Stimulated activated CD4-positive, alpha-beta T cell treated with anti-CD3 and anti-CD28 coated beads, Interleukin-2, amount 100 ng/mL, for 4 hours (primary cell): ENCODE results near the gene CDHR3.
"Not testable (repeated sequence)": the region's sequence is repeated elsewhere in the genome, so short reads cannot be mapped to it uniquely, and the experiment has no call there.

Experiments
- DNase-seq: peaks from one replicate; pipeline ENCODE4 v3.0.0-alpha.2; 2020; ENCODE audit warnings: low read depth

CDHR3 gene

DNA sequence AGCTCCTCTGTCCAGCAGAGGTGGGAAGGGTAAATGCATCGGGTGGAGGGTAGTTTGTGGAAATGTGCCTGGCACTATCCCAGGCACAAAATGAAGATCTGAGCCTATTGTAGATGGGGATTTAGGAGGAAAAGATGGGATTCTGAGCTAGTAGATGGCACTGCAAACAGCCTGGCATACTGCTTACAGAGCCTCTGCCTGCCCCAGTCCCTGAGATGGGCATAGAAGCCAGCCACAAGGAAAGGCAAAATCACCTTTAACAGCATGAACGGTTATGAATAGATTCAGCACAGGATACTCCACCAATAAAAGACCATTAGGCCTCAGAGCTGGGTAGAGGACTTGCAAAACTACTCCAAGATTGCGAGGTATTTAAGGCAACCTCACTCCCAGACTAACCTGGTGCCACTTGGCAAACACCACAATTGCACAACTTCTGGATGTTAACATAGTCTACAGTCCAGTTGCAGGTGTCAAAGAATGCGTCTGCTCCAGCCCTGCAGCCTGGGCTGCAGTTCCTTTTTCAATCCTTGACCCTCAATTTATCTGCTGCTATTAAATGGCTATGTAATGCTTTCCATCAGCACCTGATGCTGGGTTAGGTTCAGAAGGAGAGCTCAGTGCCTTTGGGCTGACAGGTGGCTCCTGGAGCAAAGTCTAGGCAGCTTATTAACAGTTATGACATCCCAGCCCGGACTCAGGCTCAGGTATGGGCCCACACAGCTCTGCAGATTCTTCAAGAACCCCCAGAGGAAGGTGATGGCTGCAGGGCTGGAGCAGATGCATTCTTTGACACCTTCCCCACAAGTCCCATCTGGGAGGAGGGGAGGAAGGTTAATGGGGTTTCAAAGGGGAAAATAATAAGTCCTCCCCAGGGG is 34.0 kb downstream of the CDHR3 start:
- no peak for DNase-seq

DNA sequence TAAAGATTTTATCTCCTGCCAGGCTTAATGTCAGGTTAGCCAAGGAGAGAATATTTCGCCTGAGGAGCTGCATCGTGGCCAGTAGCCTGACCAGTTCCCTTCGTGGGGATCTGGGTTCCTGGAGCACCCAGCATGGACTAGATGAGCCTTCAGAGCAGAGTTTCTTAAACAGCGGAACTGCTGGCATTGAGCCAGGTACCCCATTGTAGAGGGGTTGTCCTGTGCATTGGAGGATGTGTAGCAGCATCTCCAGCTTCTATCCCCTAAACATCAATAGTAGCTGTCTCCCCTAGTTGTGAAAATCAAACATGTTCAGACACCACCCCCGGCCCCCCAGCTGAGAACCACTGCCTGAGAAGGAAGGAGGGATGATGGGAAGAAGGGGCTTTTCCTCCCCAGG is 36.2 kb downstream of the CDHR3 start:
- DNase-seq: no peak

DNA sequence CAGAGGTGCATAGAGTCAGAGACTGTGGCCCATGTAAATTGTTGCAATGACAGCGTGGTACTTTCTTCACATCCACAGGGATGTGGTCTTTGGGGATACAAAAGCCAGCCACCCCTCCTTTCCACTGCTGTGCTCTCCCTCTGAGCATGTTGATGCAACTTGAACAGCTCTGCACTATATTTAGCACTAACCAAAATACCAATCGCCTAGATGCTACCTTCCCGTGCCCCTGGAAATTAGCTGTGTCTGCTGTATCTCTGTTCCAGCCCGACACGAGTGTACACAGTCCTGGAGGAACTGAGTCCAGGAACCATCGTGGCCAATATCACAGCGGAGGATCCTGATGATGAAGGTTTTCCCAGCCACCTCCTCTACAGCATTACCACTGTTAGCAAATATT is 38.1 kb downstream of the CDHR3 start:
- DNase-seq: no peak

DNA sequence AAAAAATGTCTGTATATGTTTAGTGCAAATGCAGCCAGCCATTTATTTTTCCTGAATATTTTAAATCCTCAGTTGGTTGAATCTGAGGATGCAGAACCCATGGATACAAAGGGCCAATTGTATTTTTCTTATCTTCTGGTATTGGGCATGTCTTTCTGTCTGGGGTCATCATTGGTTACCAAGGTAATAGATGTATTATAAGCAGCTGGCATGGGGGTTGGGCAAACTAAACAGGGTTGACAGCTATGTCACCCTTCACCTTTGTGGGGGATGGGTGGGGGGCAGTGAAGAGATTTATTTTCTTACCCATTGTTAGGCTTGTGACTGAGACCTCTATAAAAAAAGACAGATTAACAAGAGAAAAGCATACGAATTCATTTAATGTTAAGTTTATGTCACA is 38.8 kb downstream of the CDHR3 start:
- DNase-seq: no peak

DNA sequence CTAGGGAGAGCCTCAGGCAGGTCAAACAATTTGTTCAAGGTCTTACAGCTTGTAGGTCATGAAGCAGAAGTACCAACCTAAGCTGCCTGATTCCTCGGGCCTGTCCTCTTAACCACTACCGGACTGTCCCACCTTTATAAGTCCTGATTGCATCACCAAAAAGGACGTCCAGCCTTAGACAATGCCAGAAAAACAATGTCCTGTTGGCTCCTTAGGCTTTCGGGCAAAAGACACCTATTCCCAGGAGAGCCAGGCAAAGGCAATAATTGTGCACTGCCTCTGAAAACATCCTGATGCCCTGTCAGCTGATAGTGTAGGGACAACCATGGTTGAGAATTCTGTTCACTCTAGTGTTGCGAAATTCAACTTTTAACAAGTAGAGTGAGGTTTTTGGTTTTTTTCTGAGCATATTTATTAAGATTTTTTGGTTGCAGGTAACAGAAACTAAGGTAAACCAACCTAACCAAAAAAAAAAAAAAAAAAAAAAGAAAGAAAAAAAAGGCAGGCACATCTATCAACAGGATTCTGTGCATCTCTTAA is 40.5 kb downstream of the CDHR3 start:
- no peak for DNase-seq

DNA sequence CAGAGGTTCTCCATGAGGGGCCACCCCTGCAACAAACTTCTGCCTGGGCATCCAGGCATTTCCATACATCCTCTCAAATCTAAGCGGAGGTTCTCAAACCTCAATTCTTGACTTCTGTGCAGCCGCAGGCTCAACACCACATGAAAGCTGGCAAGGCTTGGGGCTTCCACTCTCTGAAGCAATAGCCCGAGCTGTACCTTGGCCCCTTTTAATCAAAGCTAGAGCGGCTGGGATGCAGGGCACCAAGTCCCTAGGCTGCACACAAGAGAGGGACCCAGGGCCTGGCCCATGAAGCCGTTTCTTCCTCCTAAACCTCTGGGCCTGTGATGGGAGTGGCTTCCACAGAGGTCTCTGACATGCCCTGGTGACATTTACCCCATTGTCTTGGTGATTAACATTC is 43.8 kb downstream of the CDHR3 start:
- DNase-seq: no peak

DNA sequence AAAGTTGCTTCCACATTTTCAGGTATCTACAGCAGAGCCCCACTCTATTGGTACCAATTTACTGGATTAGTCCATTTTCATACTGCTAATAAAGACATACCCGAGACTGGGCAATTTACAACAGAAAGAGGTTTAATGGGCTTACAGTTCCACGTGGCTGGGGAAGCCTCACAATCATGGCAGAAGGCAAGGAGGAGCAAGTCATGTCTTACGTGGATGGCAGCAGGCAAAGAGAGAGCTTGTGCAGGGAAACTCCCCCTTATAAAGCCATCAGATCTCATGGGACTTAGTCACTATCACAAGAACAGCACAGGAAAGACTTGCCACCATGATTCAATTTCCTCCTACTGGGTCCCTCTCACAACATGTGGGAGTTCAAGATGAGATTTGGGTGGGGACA is 44.7 kb downstream of the CDHR3 start:
- DNase-seq: not testable (repeated sequence)

DNA sequence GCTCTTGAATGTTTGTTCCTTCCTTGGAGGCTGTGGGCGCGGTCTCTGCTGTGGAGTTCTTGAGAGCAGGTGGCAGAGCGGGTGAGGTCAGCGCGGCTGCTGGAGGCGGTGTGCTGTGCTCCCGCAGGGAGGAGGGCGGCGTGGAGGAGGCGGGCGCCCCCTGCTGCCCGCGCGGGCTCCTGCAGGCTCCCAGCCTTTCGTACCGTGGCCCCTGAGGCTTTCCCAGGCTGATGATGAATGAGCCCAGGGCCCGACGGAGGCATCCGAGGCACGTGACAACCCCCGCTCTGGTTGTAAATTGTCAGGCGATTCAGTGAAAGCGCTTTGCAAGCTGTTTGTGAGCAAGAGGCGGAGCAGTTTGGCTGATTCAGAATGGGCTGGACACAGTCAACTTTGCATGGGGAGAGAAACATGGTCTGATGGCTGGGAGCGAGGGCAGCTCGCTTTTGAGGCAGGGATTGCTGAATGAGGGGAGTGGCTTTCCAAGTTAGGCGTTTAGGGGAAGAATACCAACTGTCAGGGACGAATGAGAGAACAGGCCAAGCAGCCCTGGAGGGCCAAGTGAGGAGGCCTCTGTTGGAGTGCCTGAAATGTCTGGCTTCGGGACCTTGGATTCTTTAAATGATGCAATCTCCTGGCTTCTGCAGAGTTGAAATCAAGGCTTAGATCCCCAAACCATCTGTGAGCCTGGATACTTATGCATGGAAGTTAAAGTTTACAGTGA is 46.6 kb downstream of the CDHR3 start:
- peak; percentile 79 for DNase-seq

DNA sequence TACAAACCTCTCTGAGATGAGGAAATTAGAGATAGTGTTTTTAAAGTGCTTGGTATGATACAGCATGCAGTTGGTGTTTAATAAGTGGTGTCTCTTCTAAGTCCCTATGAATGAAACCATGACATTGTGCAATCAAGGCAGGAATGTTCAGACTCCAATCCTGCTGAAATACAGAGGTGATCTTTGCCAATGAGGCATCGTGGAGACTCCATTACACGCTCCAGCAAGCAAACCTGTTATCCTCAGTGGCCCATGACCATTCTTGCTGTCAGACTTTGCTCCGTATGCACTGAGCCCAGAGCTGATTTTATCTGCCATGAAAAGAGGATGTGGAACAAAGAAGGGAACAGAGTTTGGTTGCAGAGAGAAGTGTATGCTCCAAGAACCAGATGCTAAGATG is 47.3 kb downstream of the CDHR3 start:
- no peak for DNase-seq

DNA sequence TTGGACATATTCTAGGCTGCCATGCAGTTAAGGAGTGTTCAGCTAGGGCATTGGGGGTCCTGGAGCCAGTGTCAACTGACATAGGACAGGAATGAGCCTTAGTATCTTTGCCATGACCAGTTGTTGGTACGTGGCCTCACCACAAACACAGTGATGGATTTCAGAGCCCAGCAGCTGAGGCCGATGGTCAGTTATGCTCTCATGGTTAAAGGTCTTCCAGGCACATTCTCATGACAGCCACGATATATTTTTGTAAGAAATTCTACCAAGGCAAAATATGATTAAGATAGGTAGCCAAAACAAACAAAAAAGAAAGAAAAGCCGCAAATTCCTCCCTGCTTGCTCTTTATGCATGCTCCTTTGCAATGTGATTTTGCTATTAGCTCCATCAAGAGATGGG is 47.8 kb downstream of the CDHR3 start:
- DNase-seq: no peak

DNA sequence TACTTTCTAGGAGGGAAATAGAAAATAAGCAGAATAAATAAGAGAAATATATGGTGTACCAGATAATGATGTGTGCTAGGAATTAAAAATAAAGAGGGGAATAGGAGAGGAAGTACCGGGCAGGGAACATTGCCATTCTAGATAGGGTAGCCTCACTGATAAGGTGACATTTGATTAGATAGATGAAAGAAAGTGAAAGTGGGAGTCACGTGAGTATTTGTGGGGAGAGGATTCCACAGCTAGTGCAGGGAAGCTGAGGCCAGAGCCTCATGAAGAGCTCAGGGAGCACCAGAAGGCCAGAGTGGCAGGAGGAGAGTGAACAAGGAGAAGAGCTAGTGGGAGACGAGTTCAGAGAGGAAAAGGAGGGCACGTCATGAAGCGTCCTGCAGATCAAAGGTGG is 49.1 kb downstream of the CDHR3 start:
- DNase-seq: no peak

DNA sequence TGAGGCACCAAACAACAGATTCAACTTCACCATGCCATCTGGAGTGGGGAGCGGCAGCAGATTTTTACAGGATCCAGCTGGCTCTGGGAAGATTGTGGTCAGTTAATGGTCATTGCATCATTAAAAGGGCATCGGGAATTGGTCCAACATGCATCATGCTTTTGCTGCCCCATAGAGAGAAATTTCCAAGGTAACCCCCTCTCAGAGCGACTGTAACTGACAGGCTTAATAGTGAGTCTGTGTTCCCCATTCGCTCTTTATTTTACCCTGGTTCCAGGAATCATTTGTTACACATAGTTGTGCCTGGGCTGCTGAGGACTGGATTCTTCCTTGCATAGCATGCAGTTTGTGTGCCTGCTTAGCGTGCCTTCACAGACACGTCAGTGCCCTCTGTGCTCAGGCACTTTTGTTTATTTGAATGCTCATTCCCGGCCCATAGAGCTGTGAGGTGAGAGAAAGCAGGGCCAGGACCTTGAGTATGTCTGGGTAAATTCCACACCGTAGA is 49.9 kb downstream of the CDHR3 start:
- no peak for DNase-seq

DNA sequence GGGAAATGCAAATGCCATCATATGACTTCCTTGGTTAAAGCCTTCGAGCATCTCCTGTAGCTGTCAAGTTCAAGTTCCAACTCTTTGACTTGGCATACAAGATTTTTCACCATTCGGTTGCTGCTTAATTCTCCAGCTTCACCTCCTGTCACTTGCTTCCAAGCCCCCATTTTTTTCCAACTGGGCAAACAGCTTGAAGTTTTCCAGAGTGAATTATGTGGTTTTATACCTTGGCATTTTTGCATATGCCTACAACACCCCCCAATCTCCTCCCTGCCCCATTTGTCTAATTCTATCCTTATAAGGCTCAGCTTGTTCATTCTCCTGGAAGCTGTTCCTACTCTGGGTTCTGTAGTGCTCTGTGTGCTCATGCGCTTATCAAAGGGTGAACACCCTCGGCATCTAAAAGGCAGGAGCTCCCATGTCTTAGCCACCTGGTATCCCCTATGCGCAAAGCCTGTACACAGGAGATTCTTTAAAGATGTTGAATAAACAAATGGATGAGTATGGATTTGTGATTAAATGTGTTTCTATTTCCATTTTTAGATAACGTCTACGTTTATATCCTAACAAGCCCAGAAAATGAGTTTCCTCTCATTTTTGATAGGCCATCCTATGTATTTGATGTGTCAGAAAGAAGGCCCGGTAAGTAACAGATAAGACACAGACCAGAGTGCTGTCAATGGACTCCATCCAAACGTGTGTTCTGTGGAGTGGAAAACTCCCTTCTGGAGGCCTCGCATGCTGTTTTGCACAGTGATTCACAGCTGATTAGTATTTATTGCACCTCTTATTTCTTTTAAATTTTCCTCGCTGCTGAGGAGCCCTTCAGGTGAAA is 52.5 kb downstream of the CDHR3 start:
- no peak for DNase-seq

DNA sequence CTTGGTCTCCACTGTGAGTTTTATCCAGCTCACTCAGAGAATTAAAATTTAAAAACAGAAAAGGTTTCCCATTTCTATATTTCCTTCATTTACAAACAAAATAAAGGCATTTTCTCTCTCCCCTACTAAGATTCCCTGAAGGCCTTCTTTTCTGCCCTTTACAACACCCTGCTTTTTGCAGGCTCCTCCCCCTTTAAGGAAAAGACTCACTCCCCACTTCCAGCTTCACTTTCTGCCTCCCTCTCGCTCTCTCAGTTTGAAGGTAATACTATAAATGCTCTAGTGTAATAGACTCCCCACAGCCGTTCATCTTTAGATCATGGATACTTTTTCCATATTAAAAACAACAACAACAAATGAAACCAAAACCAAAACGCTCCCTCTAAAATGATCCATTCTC is 53.3 kb downstream of the CDHR3 start:
- DNase-seq: no peak

DNA sequence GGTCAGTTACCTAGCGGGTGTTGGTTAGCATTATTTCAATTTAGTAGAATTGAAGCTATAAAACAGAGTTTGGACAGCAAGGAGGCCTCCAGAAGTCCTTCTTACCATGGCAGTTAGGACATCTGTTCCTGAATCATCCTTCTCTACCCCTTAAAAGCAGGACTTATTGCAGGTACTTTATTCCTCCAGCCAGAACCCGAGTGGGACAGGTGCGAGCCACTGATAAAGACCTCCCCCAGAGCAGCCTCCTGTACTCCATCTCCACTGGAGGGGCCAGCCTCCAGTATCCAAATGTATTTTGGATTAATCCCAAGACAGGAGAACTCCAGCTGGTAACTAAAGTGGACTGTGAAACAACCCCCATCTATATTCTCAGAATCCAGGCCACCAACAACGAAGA is 54.6 kb downstream of the CDHR3 start:
- DNase-seq: no peak

DNA sequence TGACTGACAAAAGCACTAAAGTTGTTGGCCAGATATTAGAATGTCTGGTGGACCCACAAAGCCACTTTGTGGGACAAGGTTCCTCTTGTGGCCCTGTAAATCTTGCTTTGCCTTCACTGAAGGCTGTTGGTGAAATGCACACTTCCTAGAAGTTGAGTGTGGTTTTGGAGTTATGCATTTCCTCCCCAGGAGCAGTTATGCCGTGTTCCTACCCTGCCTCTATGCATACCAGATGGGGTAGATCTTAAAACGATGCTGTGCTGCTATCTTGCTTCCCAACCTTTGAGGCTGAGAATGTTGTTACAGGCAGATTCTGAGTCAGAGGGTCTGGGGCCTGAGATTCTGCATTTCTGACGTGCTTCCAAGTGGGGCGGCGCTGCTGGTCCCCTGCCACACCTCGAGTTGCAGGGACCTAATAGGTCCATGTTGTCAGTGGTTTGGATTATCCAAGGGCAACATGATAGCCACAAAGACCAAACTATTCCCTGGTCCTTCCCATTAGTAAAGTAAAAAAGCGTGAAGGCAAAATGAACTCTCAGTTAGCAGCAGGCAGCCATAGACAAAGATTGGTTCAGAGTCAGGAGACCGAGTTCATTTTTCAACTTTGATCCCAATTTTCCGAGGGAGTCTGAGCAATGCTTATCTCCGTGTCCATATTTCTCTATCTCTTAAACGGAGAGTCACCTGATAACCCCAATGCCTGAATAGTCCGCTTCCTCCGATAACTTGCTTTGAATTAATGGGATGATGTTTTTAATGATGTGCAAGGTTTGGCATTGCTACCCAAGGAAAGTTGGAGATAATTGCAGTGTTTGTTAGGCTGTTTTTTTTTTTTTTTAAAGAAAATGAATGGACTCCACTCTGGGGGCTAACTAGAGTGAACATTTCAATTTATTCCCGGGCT is 55.8 kb downstream of the CDHR3 start:
- no peak for DNase-seq

DNA sequence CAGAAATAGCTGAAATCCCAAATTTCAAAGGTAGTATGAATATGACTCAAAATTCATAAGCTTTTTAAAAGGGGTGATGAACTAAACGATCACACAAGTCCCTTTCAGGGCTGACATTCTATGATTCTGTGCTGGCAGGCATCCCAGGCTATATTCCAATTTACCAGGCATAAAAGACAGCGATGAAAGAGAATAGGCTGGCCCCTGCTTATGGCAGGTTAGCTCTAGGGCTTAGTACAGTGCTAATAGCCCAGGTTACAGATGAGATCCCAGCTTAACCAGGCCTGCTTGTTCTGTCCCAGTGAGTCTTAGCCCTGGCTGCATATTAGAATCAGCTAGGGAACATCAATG is 56.4 kb downstream of the CDHR3 start:
- no peak for DNase-seq

DNA sequence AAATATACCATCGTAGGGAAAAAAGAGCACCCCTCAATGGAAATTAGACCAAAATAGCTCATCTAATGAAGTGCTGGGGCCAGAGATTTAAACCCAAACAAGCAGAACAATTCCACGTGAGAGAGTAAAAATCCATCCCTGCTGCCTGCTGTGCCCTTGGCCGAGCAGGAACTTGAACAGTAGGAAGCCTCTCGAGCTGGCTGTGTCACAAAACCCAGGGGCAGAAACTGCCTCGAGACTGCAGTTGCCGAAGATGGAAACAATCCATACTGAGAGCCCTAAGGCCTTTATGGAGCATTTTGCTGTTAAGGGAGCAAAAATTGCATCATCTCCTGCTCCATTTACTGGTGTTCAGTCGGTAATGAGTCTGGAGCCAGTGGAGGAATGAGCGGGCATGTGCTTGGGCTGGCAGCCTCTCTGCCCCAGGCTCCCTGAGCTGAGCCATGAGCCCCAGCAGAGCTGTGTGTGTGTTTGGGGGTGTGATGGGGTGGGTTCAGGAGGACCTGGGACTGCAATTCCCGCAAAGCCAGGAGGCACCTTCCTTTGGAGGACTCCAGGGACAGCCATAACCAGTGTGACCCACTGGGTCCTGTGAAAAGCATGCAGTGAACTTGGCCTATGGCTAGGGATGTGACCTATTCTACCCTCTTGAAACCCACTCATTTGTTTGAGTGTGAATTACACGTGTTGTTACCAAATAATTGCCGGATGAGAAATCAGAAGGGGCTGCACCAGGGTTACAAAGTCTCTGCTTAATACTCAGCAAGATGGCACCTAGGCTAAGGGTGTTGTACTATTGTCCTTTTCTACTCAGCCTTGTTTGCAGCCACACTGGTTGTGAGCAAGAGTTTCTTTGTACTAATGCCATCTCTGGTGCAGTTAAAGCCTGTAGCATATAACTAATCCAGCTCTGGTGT is 58.3 kb downstream of the CDHR3 start:
- DNase-seq: no peak

DNA sequence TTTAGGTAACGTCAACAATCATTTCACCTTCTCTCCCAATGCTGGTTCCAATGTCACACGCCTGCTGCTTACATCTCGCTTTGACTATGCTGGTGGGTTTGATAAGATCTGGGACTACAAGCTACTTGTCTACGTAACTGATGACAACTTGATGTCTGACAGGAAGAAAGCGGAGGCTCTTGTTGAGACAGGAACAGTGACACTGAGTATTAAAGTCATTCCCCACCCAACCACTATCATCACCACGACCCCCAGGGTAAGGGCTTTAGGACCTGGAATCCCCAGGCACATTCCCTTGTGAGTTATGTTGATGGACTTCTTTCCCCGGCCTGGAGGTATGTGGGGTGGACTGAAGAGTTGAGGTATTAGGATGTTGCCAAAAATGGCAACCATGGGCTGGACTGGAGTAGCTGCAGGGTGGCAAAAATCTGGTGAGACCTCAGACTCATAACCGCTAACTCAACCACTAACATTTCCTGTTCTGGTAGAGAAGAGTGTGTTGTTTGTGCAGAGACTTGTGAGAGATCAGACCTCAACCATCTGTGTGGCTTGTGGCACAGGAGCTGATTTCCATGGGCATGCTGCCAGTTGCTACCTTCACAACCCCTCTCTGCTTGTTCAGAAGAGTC is 59.2 kb downstream of the CDHR3 start:
- peak; percentile 38 for DNase-seq
